PFSK-1 (cell line): ENCODE measurements around the gene PIEZO2.

Source experiments
- FOXP2 ChIP-seq: optimal IDR thresholded peaks from 2 replicates; pipeline ENCODE3; 2011; ENCODE audit warnings: borderline replicate concordance, control low read depth, inconsistent platforms; ENCODE audit not compliant: insufficient read depth; ENCODE audit errors: extremely low read length, extremely low read depth
- POLR2AphosphoS5 ChIP-seq: IDR thresholded peaks from 2 replicates; pipeline ENCODE4 v1.6.1; 2012; ENCODE audit warnings: low read depth, mild to moderate bottlenecking, control low read depth, low read length, moderate library complexity
- REST ChIP-seq, 2 experiments: IDR thresholded peaks; 2 replicates each; pipeline versions ENCODE4 v1.6.1 to v1.8.0; 2011 to 2012; ENCODE audit warnings: low read depth in 2 of 2, low read length in 2 of 2, control low read depth in 1 of 2, inconsistent platforms in 1 of 2, mild to moderate bottlenecking in 1 of 2, moderate library complexity in 1 of 2; ENCODE audit not compliant: insufficient read depth in 1 of 2
- SIN3A ChIP-seq: IDR thresholded peaks from 2 replicates; pipeline ENCODE4 v1.6.1; 2012; ENCODE audit warnings: mild to moderate bottlenecking, low read length, moderate library complexity, borderline replicate concordance; ENCODE audit not compliant: insufficient read depth
- TAF1 ChIP-seq: IDR thresholded peaks from 2 replicates; pipeline ENCODE4 v1.6.1; 2012; ENCODE audit warnings: low read length, control low read depth, borderline replicate concordance; ENCODE audit not compliant: insufficient read depth

The PIEZO2 gene

DNA sequence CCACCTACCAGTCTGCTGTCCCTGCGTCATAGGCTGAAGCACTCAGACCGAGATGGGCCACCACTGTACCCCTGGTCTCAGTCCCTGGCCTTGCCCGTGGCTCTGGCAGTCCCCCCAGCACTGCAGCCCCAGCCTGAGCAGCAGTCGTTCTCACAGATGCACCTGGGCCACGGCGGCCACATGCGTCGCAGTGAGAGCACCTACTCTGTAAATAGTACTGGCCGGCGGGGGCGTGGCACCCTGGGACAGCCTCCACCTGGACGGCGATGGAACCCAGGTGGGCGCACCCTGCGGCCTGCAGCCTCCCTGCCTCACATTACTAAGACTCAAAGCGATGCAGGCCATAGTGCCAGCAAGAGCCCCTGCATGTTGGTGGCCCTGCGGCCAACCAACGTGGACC, 424.7 kb downstream of the PIEZO2 start:
- TF ChIP-seq POLR2AphosphoS5 (no peak), REST (IDR thresholded peaks at IDR 0.05; ENCODE audit: insufficient read depth in 1 of 2, low read depth in 2 of 2, low read length in 2 of 2) (no peak), FOXP2 (no peak), TAF1 (no peak), SIN3A (no peak)

DNA sequence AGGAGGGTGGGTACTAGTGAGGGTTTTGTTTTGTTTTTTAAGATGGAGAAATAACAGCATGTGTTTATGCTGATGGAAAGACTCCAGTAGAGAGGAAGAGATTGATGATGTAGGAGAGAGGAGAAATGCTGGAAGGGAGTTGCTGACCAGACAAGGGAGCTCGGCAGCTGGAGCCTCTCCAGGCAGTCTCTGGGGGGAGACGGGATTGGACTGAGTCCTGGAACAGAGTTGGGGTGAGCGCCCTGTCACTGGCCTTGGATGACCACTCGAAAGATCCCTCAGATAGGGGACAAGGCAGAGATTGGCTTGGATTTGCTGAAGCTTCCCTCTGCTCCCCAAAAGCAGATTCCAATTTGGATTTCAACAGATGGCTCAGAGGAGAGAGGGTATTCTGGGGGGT, 425.9 kb downstream of the PIEZO2 start:
- TF ChIP-seq TAF1 (no peak), REST (IDR thresholded peaks at IDR 0.05; ENCODE audit: insufficient read depth in 1 of 2, low read depth in 2 of 2, low read length in 2 of 2) (no peak), FOXP2 (no peak), SIN3A (no peak), POLR2AphosphoS5 (no peak)

DNA sequence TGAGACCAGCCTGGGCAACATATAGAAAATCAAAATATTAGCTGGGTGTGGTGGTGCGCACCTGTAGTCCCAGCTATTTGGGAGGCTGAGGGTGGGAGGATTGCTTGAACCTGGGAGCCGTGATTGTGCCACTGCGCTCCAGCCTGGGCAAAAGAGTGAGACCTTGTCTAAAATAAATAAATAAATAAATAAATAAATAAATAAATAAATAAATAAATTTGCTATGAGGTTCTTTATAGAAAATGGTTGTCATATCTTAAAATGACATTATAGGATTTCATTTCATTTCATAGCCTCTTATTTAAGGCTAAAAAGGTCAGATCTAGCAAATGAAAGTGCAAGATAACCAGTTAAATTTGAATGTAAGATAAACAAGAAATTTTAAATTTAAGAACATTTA, 430.6 kb downstream of the PIEZO2 start:
- no peak for TF ChIP-seq REST (IDR thresholded peaks at IDR 0.05; ENCODE audit: insufficient read depth in 1 of 2, low read depth in 2 of 2, low read length in 2 of 2)
- no peak for TF ChIP-seq POLR2AphosphoS5
- TF ChIP-seq TAF1, result no peak
- no peak for TF ChIP-seq SIN3A
- no peak for TF ChIP-seq FOXP2

DNA sequence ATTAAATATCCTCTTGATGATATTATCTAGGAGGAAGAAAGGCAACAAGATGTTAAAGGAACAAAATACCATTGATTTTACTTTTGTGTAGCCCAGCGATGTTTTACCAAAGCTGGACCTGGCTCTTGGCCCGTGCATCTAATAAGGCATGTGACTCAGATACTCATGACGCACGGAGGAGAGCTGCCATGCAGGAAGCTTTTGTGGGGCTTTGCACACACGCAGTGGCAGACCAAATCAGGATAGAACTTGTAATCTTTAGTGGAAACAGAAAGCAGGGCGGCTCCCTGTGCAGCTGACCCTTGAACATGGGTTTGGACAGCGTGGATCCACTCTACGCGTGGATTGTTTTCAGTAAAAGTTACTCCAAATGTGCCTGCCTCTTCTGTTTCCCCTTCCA, 433.6 kb downstream of the PIEZO2 start:
- TF ChIP-seq POLR2AphosphoS5, result no peak
- TF ChIP-seq TAF1, result no peak
- no peak for TF ChIP-seq REST (IDR thresholded peaks at IDR 0.05; ENCODE audit: insufficient read depth in 1 of 2, low read depth in 2 of 2, low read length in 2 of 2)
- TF ChIP-seq SIN3A, result no peak
- no peak for TF ChIP-seq FOXP2

- TF ChIP-seq SIN3A (no peak), REST (IDR thresholded peaks at IDR 0.05; ENCODE audit: insufficient read depth in 1 of 2, low read depth in 2 of 2, low read length in 2 of 2) (no peak), TAF1 (no peak), POLR2AphosphoS5 (no peak)
Observed at GRCh38 chr18:10713409-10713808, 436.0 kb downstream of the PIEZO2 start.
